Liver (tissue), 9 donors: ENCODE data around the gene RAB31. TPM values are rescaled to one million over a fixed set of nuclear protein-coding genes. Genes with fewer than 3 reads are reported as not detected.

Experiments
- DNase-seq: peaks from one replicate; pipeline ENCODE4 v3.0.0-alpha.2; 2017; ENCODE audit warnings: low spot score
- H3K27ac ChIP-seq, 2 donors: one replicate each; pipeline ENCODE4 v1.7.0; 2013; ENCODE audit warnings: inconsistent platforms in 2 of 2, low read length in 2 of 2, control low read depth in 1 of 2, low read depth in 1 of 2, mild to moderate bottlenecking in 1 of 2
- H3K27me3 ChIP-seq, 4 donors: one replicate each; pipeline versions ENCODE4 v1.6.1 to v1.7.0; 2013; ENCODE audit warnings: low read length in 3 of 4, inconsistent platforms in 1 of 4, mild to moderate bottlenecking in 1 of 4, moderate library complexity in 1 of 4; ENCODE audit not compliant: control insufficient read depth in 4 of 4, insufficient read depth in 4 of 4
- H3K36me3 ChIP-seq, 4 donors: one replicate each; pipeline versions ENCODE4 v1.6.1 to v1.7.0; 2013; ENCODE audit warnings: low read length in 3 of 4, mild to moderate bottlenecking in 3 of 4, low read depth in 1 of 4, moderate library complexity in 1 of 4; ENCODE audit not compliant: control insufficient read depth in 4 of 4, insufficient read depth in 3 of 4
- H3K4me1 ChIP-seq, 4 donors: one replicate each; pipeline versions ENCODE4 v1.6.1 to v1.7.0; 2013; ENCODE audit warnings: low read length in 3 of 4, mild to moderate bottlenecking in 3 of 4, moderate library complexity in 1 of 4; ENCODE audit not compliant: control insufficient read depth in 4 of 4, insufficient read depth in 4 of 4
- H3K4me3 ChIP-seq, 3 donors: one replicate each; pipeline versions ENCODE4 v1.6.1 to v1.7.0; 2013; ENCODE audit warnings: low read length in 3 of 3, control low read depth in 1 of 3, low read depth in 1 of 3, mild to moderate bottlenecking in 1 of 3
- H3K9ac ChIP-seq, 2 donors: one replicate each; pipeline ENCODE4 v1.7.0; 2013; ENCODE audit warnings: low read length in 2 of 2, mild to moderate bottlenecking in 2 of 2, moderate library complexity in 2 of 2, control low read depth in 1 of 2, low read depth in 1 of 2
- H3K9me3 ChIP-seq, 4 donors: one replicate each; pipeline versions ENCODE4 v1.6.1 to v1.7.0; 2013; ENCODE audit warnings: low read length in 3 of 4; ENCODE audit not compliant: control insufficient read depth in 4 of 4
- EGR1 ChIP-seq, 2 donors: IDR thresholded peaks; 2 replicates each; pipeline ENCODE4 v1.6.1; 2016 to 2018; ENCODE audit warnings: antibody characterized with exemption in 2 of 2, low read depth in 2 of 2
- FOXA1 ChIP-seq: IDR thresholded peaks from 2 replicates; pipeline ENCODE4 v1.6.1; 2016; ENCODE audit warnings: antibody characterized with exemption
- FOXA2 ChIP-seq: IDR thresholded peaks from 2 replicates; pipeline ENCODE4 v1.6.1; 2016; ENCODE audit warnings: antibody characterized with exemption
- HNF4G ChIP-seq: IDR thresholded peaks from 2 replicates; pipeline ENCODE4 v1.6.1; 2016; ENCODE audit warnings: antibody characterized with exemption
- JUND ChIP-seq, 2 donors: IDR thresholded peaks; 2 replicates each; pipeline ENCODE4 v1.6.1; 2016; ENCODE audit warnings: antibody characterized with exemption in 2 of 2
- MAX ChIP-seq: IDR thresholded peaks from 2 replicates; pipeline ENCODE4 v1.6.1; 2016; ENCODE audit warnings: antibody characterized with exemption
- NR2F2 ChIP-seq: IDR thresholded peaks from 2 replicates; pipeline ENCODE4 v1.6.1; 2016; ENCODE audit warnings: antibody characterized with exemption
- RAD21 ChIP-seq, 2 donors: IDR thresholded peaks; 2 replicates each; pipeline ENCODE4 v1.6.1; 2016; ENCODE audit warnings: antibody characterized with exemption in 2 of 2, mild to moderate bottlenecking in 2 of 2
- REST ChIP-seq: IDR thresholded peaks from 2 replicates; pipeline ENCODE4 v1.6.1; 2016; ENCODE audit warnings: antibody characterized with exemption, mild to moderate bottlenecking
- RXRA ChIP-seq, 2 donors: IDR thresholded peaks; 2 replicates each; pipeline ENCODE4 v1.6.1; 2017 to 2018; ENCODE audit warnings: antibody characterized with exemption in 2 of 2, mild to moderate bottlenecking in 1 of 2
- SP1 ChIP-seq: IDR thresholded peaks from 2 replicates; pipeline ENCODE4 v1.6.1; 2018; ENCODE audit warnings: antibody characterized with exemption, mild to moderate bottlenecking
- WGBS: extraction: QIAGEN DNeasy Blood & Tissue Kit; methylation state at CpG from one replicate; pipeline ENCODE4 v1.1.7; 2013; 5-methylcytosine and 5-hydroxymethylcytosine counted together
- polyA plus RNA-seq, 2 donors: library from polyadenylated mRNA; stranded (reverse) in 1 of 2; unstranded in 1 of 2; fragments of 200-250 nt in 1 of 2; fragments of >200 nt in 1 of 2; fragmentation: Nextera tagmentation in 1 of 2; extraction: Ambion mirVana in 1 of 2; gene quantifications; one replicate each; pipeline versions ENCODE4 v1.2.1 to v1.2.3, GENCODE V29; 2013 to 2015
- total RNA-seq, 2 donors: library from RNA; depleted of rRNA; stranded (reverse); fragments of >200 nt; gene quantifications; one replicate each; pipeline ENCODE4 v1.2.3, GENCODE V29; 2014
- TF ChIP-seq, protein P1 (sequence below): fragments of 150-350 bp; IDR thresholded peaks from 2 replicates; pipeline ENCODE4 v1.5.1; 2017; ENCODE audit warnings: improper control_type of control experiment, low read depth, low read length; ENCODE audit not compliant: missing input control
- TF ChIP-seq, protein P2 (sequence below): IDR thresholded peaks from 2 replicates; pipeline ENCODE4 v1.6.1; 2016; ENCODE audit warnings: antibody characterized with exemption
- donor health status: healthy.
- donor health status: healthy.
- donor health status: healthy.
- donor health status: healthy.
- donor health status: healthy.

The RAB31 gene
- total and polyA plus RNA-seq, 4 donors, result 3.6 to 12.8 (median 9.7) TPM

- no peak for TF ChIP-seq SP1
- no peaks in the 10 kb centered on the region for H3K9me3 ChIP-seq
- no peak overlapping the region for H3K9ac ChIP-seq
- peak overlapping the region in 1 of 2 donors; percentile 35 for H3K27ac ChIP-seq
- H3K4me1 ChIP-seq, result peaks cover 0 to 3% (median 0%) of the 10 kb centered on the region in 4 donors
- no peak for DNase-seq
- no peaks in the 10 kb centered on the region for H3K36me3 ChIP-seq
- no peak overlapping the region for H3K4me3 ChIP-seq
- no peaks in the 10 kb centered on the region for H3K27me3 ChIP-seq
- WGBS, result 80% methylated on average over 15 of the region's 15 CpGs
These were observed 120.7 kb downstream of the RAB31 start for GRCh38 chr18:9828506-9829396.

GRCh38 chr18:9829397-9829712 is 121.3 kb downstream of the RAB31 start:
- Histone ChIP-seq H3K9me3 (no peaks in the 10 kb centered on the region), H3K4me3 (no peak overlapping the region), H3K36me3 (no peaks in the 10 kb centered on the region), H3K4me1 (peaks cover 0 to 3% (median 0%) of the 10 kb centered on the region in 4 donors), H3K9ac (no peak overlapping the region), H3K27ac (no peak overlapping the region), H3K27me3 (no peaks in the 10 kb centered on the region)
- DNase-seq, result no peak
- WGBS, result 80% methylated on average over 6 of the region's 6 CpGs
- no peak for TF ChIP-seq FOXA1
- no peak for TF ChIP-seq REST
- TF ChIP-seq, protein P1, sequence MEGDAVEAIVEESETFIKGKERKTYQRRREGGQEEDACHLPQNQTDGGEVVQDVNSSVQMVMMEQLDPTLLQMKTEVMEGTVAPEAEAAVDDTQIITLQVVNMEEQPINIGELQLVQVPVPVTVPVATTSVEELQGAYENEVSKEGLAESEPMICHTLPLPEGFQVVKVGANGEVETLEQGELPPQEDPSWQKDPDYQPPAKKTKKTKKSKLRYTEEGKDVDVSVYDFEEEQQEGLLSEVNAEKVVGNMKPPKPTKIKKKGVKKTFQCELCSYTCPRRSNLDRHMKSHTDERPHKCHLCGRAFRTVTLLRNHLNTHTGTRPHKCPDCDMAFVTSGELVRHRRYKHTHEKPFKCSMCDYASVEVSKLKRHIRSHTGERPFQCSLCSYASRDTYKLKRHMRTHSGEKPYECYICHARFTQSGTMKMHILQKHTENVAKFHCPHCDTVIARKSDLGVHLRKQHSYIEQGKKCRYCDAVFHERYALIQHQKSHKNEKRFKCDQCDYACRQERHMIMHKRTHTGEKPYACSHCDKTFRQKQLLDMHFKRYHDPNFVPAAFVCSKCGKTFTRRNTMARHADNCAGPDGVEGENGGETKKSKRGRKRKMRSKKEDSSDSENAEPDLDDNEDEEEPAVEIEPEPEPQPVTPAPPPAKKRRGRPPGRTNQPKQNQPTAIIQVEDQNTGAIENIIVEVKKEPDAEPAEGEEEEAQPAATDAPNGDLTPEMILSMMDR, result no peak
- no peak for TF ChIP-seq FOXA2
- no peak for TF ChIP-seq MAX
- TF ChIP-seq SP1, result no peak

DNA sequence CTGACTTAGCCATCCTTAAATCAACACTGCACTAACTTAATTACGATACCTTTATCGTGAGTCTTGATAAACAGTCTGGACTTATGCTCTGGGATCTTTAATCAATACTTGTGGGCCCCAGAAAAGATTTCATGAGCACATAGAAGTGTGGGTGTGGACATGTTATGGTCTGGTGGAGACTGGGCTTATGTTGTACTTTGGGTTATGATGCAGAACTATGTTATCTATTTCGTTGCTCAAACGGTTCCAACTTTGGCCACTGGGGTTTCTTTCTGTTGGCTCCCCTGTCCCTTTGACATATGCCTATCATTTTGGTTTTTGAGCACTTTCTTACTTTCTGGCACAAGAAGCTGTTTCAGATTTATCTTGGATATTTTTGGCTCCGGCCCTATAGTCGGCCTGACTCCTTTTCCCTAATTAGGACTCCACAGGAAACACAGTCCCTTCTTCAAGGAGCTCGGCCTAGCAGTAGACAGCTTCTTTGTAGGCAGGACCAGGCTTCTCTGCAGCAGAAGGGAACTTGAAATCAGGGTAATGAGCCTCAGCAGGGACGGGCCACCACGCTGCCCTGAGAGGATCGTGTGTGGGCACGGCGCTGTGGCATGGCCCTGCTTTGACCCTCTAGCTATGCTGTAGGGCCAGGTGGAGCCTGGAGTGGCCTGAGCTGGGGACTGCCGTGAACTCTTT is 123.1 kb downstream of the RAB31 start:
- H3K9ac ChIP-seq, result no peak overlapping the region
- no peak overlapping the region for H3K4me3 ChIP-seq
- no peaks in the 10 kb centered on the region for H3K36me3 ChIP-seq
- 83% methylated on average over 13 of the region's 13 CpGs for WGBS
- H3K27me3 ChIP-seq, result no peaks in the 10 kb centered on the region
- DNase-seq, result no peak
- no peaks in the 10 kb centered on the region for H3K9me3 ChIP-seq
- peaks cover 0 to 3% (median 0%) of the 10 kb centered on the region in 4 donors for H3K4me1 ChIP-seq
- no peak overlapping the region for H3K27ac ChIP-seq
- no peak for TF ChIP-seq HNF4G
- no peak for TF ChIP-seq EGR1 (IDR thresholded peaks at IDR 0.05; ENCODE audit: low read depth in 2 of 2)
- TF ChIP-seq, protein P2, sequence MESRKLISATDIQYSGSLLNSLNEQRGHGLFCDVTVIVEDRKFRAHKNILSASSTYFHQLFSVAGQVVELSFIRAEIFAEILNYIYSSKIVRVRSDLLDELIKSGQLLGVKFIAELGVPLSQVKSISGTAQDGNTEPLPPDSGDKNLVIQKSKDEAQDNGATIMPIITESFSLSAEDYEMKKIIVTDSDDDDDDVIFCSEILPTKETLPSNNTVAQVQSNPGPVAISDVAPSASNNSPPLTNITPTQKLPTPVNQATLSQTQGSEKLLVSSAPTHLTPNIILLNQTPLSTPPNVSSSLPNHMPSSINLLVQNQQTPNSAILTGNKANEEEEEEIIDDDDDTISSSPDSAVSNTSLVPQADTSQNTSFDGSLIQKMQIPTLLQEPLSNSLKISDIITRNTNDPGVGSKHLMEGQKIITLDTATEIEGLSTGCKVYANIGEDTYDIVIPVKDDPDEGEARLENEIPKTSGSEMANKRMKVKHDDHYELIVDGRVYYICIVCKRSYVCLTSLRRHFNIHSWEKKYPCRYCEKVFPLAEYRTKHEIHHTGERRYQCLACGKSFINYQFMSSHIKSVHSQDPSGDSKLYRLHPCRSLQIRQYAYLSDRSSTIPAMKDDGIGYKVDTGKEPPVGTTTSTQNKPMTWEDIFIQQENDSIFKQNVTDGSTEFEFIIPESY, result no peak
- TF ChIP-seq RAD21 (IDR thresholded peaks at IDR 0.05), result no peak
- TF ChIP-seq FOXA1, result no peak
- no peak for TF ChIP-seq REST
- no peak for TF ChIP-seq NR2F2
- TF ChIP-seq RXRA (IDR thresholded peaks at IDR 0.05), result no peak
- TF ChIP-seq FOXA2, result no peak
- TF ChIP-seq JUND (IDR thresholded peaks at IDR 0.05), result no peak
- TF ChIP-seq SP1, result no peak
- no peak for TF ChIP-seq MAX
